ENCODE measurements around the gene ELP5. TPM values are rescaled to one million over a fixed set of nuclear protein-coding genes. Genes with fewer than 3 reads are reported as not detected.
A peak's percentile ranks its signal among the peaks of the same experiment; 100 is the strongest.

Gene ELP5
- total and polyA plus RNA-seq, 11 donors = 28.0 to 87.2 (median 50.4) TPM

DNA sequence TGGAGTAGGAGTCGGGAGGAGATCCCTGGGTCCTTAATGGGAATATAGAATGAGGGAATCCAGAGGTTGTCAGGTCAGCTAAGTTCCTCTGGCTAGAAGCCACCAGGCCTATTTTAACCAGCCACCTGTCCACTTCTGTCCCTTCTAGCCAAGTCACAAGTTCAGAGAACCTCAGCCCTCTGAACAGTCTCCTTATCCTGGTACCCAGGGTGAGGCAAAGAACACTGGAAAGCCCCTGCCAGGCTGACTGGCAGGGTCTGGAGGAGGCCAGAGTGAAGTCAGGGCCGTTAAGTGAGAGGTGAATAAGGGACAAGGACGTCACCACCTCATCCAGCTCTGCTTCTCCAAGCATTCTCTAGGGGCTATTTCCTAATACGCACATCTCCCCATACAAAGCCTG is 3.2 kb upstream of the ELP5 start:
- peaks cover 0 to 38% (median 35%) of the 10 kb centered on the region in 9 donors for H3K36me3 ChIP-seq
- TF ChIP-seq CTCF (IDR thresholded peaks at IDR 0.05) = no peak
- TF ChIP-seq POLR2A (IDR thresholded peaks at IDR 0.05) = no peak
- DNase-seq = no peak
- WGBS, 4 donors = 49 to 58% (median 55%) methylated on average over 4 of the region's 4 CpGs
- no peak for ATAC-seq
- H3K27me3 ChIP-seq = no peaks in the 10 kb centered on the region
- H3K4me1 ChIP-seq = peaks cover 8 to 47% (median 36%) of the 10 kb centered on the region in 12 donors
- H3K9me3 ChIP-seq = no peaks in the 10 kb centered on the region
- intact Hi-C loops (cut with DNase I) = loop anchor here in 2 of 10 donors (5.0 to 10.0 kb wide), 3 partner anchors 36 to 596 kb away; partner anchors contain the start of gene CD68 (in 1 of the 2)
- H3K27ac ChIP-seq = peak overlapping the region in 10 of 12 donors; percentile 10 to 98 (median 35)
- peak overlapping the region in 2 of 12 donors; percentile 98 for H3K4me3 ChIP-seq

DNA sequence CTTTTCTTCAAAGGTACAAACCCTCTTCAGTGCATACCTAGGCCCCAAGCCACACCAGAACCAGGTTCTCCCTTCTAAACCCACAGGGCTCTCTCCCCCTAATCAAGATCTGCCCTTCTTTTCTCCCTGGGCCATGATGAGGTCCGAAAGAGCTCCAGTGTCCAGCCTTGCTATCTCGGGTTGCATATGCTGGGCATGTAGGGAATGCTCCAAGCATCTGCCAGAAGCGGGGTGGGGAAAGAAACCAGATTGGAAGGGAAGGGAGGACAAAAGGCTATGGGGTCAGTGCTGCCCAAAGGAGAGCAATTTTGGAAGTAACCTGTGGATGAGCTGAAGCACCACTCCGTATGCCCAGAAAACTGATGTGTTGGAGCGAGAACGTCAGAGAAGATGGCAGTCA is 2.8 kb upstream of the ELP5 start:
- Histone ChIP-seq H3K4me1 (peaks cover 8 to 46% (median 36%) of the 10 kb centered on the region in 12 donors), H3K27ac (peak overlapping the region in 10 of 12 donors; percentile 10 to 98 (median 35)), H3K36me3 (peaks cover 0 to 38% (median 34%) of the 10 kb centered on the region in 9 donors), H3K27me3 (no peaks in the 10 kb centered on the region), H3K4me3 (peak overlapping the region in 4 of 12 donors; percentile 90 to 98 (median 97)), H3K9me3 (no peaks in the 10 kb centered on the region)
- DNase-seq (no peak), ATAC-seq (no peak)
- intact Hi-C loops (cut with DNase I) = loop anchor here in 2 of 10 donors (5.0 to 10.0 kb wide), 3 partner anchors 37 to 596 kb away; partner anchors contain the start of gene CD68 (in 1 of the 2)
- TF ChIP-seq POLR2A (IDR thresholded peaks at IDR 0.05) = no peak
- no peak for TF ChIP-seq CTCF (IDR thresholded peaks at IDR 0.05)
- 61 to 75% (median 68%) methylated on average over 6 of the region's 6 CpGs for WGBS, 4 donors

- intact Hi-C loops (cut with DNase I) = loop anchor here in 3 of 10 donors (5.0 to 10.0 kb wide), 4 partner anchors 38 to 595 kb away; partner anchors contain the start of genes CD68 (in 2 of the 3) and EIF5A (in 1 of the 3)
- peak overlapping the region in 9 of 12 donors; percentile 6 to 99 (median 98) for H3K27ac ChIP-seq
- no peak for DNase-seq
- no peaks in the 10 kb centered on the region for H3K27me3 ChIP-seq
- TF ChIP-seq POLR2A (IDR thresholded peaks at IDR 0.05) = no peak
- no peak for TF ChIP-seq CTCF (IDR thresholded peaks at IDR 0.05)
- peaks cover 0 to 38% (median 34%) of the 10 kb centered on the region in 9 donors for H3K36me3 ChIP-seq
- no peak for ATAC-seq
- H3K4me3 ChIP-seq = peak overlapping the region in 9 of 12 donors; percentile 86 to 100 (median 96)
- 72 to 82% (median 81%) methylated on average over 7 of the region's 7 CpGs for WGBS, 4 donors
- peaks cover 8 to 46% (median 37%) of the 10 kb centered on the region in 12 donors for H3K4me1 ChIP-seq
- H3K9me3 ChIP-seq = no peaks in the 10 kb centered on the region
Measured at GRCh38 chr17:7249830-7250229, 2.2 kb upstream of the ELP5 start.

DNA sequence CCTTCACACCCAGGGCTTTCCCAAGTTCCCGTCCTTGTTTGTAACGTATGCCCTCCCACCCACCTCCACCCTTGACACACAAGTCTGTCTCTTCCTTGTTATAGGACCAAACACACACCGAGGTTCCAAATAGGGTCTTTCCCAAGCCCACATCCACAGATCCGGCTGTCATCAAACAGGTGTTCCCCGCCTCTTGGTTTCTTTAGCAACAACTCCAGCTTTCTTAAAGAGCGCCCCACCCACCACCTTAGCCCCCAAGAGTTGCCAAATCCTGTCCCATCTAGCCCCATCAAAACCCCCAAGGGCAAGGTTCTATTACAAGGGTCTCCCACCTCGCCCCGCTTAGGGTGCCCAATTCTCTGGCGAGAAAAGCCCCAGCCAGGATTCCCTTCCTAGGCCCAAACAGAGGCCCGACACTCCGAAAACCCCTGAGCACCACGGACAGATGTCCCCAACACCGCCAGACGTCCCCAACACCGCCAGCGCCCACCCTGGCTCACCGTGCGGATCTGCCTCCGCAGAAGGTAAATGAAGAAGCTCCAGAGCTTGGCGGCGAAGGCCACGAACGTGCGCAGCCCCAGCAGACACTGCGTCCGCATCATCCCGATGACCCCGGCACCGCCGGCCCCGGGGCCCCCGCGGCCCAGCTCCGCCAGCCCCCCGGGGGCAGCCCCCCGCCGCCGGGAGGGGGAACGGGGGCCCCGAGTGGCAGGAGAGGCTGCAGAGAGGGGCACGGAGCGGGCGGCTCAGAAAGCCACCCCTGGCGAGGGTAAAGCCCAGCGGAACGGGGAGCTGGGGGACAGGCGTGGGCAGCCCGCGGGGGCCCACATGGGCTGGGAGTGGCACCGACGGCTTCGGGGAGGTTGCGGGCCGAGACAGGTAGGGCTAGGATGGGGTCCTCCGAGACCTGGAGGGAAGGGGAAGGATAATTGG is 1.1 kb upstream of the ELP5 start:
- H3K27ac ChIP-seq = peak overlapping the region; percentile 96 to 100 (median 99)
- DNase-seq = peak in 1 of 5 donors; percentile 21
- no peaks in the 10 kb centered on the region for H3K9me3 ChIP-seq
- peaks cover 8 to 46% (median 37%) of the 10 kb centered on the region in 12 donors for H3K4me1 ChIP-seq
- peaks cover 0 to 38% (median 34%) of the 10 kb centered on the region in 9 donors for H3K36me3 ChIP-seq
- TF ChIP-seq POLR2A (IDR thresholded peaks at IDR 0.05) = no peak
- no peak for TF ChIP-seq CTCF (IDR thresholded peaks at IDR 0.05)
- no peak for ATAC-seq
- H3K4me3 ChIP-seq = peak overlapping the region; percentile 57 to 100 (median 94)
- intact Hi-C loops (cut with DNase I) = loop anchor here in 2 of 10 donors (5.0 to 10.0 kb wide), 2 partner anchors 56 to 324 kb away; partner anchors contain the start of genes CD68 (in 1 of the 2) and EIF5A (in 1 of the 2)
- H3K27me3 ChIP-seq = no peaks in the 10 kb centered on the region
- WGBS, 4 donors = 0 to 2% (median 1%) methylated on average over 12 to 55 of the region's 55 CpGs
